Hepatocyte (in vitro differentiated cells): ENCODE measurements around the gene ZNF653.

Experiments
- EZH2 ChIP-seq: fragments of 200-600 bp; sonication (generic); IDR thresholded peaks from 2 replicates; pipeline ENCODE4 v1.6.1; 2016; ENCODE audit warnings: antibody characterized with exemption, mild to moderate bottlenecking, borderline replicate concordance
- EZH2phosphoT487 ChIP-seq: fragments of 200-600 bp; sonication (generic); IDR thresholded peaks from one replicate; pipeline ENCODE4 v1.6.1; 2018; ENCODE audit warnings: antibody characterized with exemption, mild to moderate bottlenecking, low read depth, moderate library complexity; ENCODE audit not compliant: unreplicated experiment, severe bottlenecking
- TF ChIP-seq, protein P1 (sequence below): fragments of 200-600 bp; sonication (generic); IDR thresholded peaks from 2 replicates; pipeline ENCODE4 v1.5.1; 2016; ENCODE audit warnings: antibody characterized with exemption, mild to moderate bottlenecking; ENCODE audit not compliant: poor library complexity

DNA sequence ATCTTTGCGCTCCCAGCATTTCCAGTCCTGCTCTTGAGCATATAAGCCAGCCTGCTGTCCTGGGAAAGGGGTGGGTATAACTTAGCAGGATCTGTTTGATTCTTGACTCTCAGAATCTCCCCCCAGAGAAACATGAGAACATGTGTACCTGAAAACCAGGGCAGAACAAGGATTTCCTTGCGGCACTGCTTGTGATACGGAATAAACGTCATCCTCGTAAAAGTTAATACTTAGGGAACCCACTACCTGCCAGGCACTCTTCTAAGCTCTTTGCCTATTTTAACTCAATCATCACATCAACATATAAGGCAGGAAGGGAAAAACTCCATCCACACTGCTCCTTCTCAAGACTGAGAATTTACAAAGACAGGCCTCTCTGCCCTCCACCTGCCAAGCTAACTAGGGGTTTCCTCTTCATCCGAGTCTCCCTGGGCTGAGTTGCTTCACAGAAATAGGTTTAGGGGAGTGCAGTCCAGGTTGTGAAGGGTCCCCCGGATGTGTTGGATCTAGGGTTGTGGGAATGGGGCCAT lies 1.1 kb downstream of the ZNF653 start:
- TF ChIP-seq, protein P1, sequence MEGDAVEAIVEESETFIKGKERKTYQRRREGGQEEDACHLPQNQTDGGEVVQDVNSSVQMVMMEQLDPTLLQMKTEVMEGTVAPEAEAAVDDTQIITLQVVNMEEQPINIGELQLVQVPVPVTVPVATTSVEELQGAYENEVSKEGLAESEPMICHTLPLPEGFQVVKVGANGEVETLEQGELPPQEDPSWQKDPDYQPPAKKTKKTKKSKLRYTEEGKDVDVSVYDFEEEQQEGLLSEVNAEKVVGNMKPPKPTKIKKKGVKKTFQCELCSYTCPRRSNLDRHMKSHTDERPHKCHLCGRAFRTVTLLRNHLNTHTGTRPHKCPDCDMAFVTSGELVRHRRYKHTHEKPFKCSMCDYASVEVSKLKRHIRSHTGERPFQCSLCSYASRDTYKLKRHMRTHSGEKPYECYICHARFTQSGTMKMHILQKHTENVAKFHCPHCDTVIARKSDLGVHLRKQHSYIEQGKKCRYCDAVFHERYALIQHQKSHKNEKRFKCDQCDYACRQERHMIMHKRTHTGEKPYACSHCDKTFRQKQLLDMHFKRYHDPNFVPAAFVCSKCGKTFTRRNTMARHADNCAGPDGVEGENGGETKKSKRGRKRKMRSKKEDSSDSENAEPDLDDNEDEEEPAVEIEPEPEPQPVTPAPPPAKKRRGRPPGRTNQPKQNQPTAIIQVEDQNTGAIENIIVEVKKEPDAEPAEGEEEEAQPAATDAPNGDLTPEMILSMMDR: no peak
- TF ChIP-seq EZH2phosphoT487 (no peak), EZH2 (no peak)
